ENCODE measurements around the gene RAD21L1.

- TF ChIP-seq EZH2 (IDR thresholded peaks at IDR 0.05; ENCODE audit: borderline replicate concordance) (no peak), CTCF (IDR thresholded peaks at IDR 0.05; ENCODE audit: poor library complexity) (no peak)
These were observed 21.7 kb upstream of the RAD21L1 start for GRCh38 chr20:1204113-1204512.
